NCI-H1436 (cell line): ENCODE data around the gene TTC39A.
"Not testable (repeated sequence)": the region's sequence is repeated elsewhere in the genome, so short reads cannot be mapped to it uniquely, and the experiment has no call there.

Source experiments
- DNase-seq: peaks from one replicate; lab custom pipeline; 2025; lab: John Stamatoyannopoulos, UW

Gene TTC39A

DNA sequence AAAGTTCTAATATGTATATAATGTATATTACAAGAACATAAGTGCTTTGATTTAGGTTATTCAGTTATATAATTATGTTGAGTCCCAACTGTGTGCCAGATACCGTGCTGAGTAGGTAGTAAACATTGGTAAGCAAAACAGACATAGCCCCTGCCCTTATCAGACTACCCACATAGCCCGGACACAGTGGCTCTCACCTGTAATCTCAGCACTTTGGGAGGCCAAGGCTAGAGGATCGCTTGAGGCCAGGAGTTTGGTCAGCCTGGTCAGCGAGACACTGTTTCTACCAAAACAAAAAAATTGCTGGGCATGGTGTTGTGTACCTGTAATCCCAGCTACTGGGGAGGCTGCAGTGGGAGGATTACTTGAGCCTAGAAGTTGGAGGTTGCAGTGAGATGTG, 63.6 kb downstream of the TTC39A start:
- DNase-seq: no peak

DNA sequence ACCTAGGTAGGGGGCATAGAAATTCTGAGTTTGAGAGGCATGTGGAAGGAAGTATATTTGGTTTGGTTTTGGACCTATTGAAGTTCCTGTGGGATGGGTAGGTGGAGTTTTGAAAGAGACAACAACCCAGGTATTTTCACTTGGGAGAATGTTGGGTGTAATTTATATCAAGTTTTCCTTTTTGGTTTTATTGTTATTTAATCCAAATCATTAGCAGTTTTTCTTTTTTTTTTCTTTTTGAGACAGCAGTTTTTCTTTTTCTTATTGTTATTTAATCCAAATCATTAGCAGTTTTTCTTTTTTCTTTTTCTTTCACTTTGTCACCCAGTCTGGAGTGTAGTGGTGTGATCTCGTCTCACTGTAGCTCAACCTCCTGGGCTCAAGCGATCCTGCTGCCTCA, 64.2 kb downstream of the TTC39A start:
- no peak for DNase-seq

DNA sequence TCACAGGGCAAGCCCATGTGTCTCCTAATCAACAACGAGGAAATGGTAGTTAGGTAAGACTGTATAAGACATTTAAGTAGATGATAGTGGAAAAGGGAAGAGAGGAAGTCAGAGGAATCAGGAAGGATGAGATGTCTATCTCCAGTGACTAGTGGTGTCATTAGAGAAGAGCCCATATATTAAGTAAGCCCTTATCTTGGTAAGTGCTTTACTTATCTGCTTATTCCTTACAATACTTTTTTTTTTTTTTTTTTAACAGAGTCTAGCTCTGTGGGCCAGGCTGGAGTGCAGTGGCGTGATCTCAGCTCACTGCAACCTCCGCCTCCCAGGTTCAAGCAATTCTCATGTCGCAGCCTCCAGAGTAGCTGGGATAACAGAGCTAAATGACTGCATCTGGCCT, 64.7 kb downstream of the TTC39A start:
- no peak for DNase-seq

DNA sequence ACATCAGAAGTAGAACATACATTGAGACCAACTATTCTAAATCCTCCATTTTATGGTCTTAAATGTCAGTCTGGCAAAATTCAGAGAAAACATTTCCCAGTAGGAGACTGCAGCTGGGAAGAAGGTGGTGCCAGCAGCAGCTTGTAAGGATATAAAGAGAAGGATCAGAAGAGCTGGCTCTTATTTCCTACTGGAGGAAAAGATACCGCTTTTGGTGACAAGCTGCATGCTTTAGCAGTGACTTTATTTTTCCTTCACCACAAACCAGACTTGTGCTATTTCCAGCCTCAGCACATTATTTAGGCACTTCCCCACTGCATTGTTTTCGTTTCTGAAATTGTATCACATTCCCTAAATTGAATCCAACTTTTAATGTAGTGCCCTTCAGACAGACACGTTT, 65.9 kb downstream of the TTC39A start:
- DNase-seq: no peak

DNA sequence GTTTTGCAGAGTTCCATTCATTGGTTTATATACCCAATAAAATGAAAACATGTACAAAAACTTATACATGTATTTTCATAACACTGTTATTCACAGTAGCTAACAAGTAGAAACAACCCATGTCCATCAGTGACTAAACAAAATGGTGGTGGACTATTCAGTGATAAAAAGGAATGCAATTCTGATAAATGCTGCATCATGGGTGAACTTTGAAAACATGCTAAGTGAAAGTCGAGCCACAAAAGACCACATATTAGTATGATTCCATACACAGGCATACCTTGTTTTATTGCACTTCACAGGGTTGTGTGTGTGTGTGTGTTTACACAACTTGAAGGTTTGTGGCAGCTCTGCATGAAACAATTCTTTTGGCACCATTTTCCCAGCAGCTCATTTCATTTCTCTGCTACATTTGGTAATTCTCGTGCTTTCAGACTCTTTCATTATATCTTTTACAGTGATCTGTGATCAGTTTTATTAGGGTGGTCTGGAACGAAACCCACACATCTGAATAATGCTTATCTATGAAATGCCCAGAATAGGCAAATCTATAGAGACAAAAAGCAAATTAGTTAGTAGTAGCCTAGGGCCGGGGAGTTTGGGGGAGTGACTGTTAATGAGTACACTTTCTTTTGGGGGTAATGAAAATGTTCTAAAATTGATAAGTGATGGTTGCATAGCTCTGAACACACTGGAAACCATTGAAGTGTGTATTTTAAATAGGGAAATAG, 67.0 kb downstream of the TTC39A start:
- DNase-seq: no peak

DNA sequence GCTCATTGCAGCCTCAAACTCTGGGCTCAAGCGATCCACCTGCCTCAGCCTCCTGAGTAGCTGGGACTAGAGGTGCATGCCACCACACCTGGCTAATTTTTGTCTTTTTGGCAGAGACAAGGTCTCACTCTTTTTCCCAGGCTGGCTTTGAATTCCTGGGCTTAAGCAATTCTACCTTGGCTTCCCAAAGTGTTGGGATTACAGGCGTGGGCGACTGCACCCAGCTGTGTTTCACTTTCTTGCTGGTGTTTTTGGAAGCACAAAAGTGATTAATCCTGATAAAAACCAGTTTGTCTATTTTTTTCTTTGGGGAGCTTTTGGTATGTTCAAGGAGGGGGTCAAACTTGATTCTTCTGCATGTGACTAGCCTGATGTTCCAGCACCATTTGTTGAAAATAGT, 75.0 kb downstream of the TTC39A start:
- no peak for DNase-seq

DNA sequence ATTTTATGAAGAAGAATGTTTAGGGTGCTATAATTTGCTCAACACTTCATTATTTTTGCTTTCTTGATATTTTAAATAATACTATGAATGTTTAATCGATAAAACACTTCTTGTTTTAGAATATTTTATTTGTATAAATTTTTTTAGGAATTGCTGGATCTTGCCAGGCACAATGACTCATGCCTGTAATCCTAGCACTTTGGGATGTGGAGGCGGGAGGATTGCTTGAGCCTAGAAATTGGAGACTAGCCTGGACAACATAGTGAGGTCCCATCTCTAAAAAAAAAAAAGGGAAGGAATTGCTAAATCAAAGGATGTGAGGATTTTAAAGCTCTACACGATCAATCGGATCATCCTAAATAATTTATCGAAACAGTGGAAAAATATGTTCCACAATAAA, 76.7 kb downstream of the TTC39A start:
- no peak for DNase-seq

DNA sequence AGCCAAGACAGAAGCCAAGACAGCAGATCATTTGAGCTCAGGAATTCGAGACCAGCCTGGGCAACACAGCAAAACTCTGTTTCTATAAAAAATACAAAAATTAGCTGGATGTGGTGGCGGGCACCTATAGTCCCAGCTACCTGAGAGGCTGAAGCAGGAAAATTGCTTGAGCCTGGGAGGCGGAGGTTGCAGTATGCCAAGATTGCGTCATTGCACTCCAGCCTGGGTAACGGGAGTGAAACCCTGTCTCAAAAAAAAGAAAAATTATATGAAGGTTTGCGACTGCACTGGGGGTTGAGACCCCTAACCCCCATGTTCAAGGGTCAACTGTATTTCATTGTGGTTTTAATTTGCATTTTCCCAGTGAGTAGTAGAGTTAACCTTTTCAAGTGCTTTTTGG, 78.0 kb downstream of the TTC39A start:
- no peak for DNase-seq

DNA sequence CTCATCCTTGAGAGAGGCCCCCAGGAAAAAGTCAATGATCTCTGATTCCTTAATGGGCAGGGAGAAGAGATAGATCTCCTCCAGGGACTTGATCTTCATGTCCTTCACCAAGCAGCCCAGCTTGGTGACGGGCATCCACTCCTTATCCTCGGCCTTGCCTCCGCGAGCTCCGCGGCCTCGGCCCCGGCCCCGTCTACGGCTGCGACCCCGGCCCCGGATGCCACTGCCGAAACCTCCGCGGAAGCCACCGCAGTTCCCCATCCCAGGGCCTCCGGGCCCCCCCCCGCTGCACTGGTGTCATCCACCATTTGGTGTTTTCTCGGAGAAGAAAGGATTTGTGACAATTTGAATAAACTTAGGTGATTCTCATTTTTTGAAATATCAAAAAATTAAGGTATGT, 79.2 kb downstream of the TTC39A start:
- DNase-seq: not testable (repeated sequence)

DNA sequence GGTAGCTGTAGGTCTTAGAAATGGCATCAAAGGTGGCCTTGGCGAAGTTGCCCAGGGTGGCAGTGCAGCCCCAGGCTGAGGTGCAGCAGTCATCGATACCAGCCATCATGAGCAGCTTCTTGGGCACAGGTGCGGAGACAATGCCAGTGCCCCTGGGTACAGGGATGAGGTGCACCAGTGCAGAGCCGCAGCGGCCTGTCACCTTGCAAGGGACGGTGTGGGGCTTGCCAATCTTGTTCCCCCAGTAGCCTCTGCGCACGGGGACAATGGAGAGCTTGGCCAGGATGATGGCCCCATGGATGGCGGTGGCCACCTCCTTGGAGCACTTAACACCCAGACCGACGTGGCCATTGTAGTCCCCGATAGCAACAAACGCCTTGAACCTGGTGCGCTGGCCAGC, 79.6 kb downstream of the TTC39A start:
- not testable (repeated sequence) for DNase-seq

DNA sequence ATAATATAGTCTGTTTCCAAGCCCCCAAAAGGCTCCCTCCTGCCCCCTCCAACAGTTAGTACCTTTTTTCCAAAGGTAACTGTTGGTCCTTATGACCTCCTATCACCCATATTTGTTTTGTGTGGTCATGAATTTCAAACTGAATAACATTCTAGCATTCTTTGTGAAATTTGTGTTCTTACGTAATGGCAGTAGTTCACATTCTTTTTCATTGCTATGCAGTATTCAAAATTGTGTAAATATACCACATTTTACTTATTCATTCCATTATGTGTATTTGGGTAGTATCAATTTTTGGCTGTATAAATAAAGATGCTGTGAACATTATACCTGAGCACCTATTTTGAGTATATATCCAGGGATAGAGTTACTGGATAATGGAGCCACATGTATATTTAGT, 80.9 kb downstream of the TTC39A start:
- DNase-seq: no peak

DNA sequence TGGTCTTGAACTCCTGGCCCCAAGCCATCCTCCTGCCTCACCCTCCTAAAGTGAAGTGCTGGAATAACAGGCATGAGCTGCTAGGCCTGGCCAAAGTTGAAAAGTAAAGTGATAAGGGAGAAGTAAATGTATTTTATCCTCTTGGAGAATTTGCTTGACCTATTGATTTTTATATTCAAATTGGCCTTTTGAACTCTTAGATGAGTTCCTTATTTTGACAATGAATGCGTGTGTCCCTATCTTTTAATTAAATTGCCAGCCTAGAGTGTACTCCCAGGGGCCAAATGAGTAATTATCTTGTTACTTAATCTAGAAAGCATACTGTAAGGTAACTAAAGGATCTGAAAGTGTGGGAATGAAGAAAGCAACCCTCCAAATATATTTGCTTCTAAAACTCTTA, 82.9 kb downstream of the TTC39A start:
- no peak for DNase-seq

DNA sequence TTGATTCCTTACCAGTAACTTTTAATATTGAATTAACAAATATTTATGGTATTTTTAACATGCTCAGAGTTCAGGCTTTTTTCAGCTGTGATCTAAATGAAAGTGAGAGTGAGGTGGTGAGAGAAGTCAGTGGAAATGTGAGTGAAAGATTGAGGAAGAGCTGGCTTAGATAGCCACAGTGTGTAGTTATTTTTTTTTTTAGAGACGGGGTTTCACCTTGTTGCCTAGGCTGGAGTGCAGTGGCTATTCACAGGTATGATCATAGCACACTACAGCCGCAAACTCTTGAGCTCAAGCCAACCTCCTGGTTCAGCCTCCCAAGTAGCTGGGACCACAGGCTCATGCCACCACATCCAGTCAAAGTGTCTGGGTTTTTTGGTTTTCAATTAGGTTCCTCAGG, 83.3 kb downstream of the TTC39A start:
- DNase-seq: no peak

DNA sequence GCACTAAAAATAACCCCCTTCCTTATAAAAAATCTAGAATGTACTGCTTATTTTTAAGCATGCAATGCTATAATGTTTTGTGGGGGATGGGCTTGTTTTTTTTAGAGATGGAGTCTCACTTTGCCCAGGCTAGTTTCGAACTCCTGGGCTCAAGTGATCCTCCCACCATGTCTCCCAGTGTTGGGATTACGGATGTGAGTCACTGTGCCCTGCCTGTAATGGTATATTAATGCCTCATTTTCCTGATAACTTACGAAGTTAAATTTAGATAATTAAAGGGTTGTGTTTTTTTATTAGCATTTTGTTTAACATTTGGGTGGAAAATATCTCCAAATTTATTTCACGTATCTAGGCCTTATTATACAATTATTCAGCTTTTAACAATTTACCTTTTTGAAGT, 87.8 kb downstream of the TTC39A start:
- DNase-seq: no peak

DNA sequence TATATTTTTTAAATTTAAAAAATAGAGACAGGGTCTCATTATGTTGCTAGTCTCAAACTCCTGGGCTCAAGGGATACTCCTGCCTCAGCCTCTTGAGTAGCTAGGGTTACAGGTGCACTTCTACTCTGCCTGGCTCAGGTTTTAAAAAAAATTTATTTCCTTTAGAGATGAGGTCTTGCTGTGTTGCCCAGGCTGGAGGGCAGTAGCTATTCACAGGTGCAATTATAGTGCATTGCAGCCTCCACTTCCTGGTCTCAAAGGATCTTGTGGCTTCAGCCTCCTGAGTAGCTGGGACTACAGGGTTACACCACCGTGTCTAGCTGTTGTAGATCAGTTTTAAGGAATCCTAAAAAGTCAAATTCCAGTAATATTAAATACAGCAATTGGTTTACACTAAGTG, 89.2 kb downstream of the TTC39A start:
- no peak for DNase-seq

DNA sequence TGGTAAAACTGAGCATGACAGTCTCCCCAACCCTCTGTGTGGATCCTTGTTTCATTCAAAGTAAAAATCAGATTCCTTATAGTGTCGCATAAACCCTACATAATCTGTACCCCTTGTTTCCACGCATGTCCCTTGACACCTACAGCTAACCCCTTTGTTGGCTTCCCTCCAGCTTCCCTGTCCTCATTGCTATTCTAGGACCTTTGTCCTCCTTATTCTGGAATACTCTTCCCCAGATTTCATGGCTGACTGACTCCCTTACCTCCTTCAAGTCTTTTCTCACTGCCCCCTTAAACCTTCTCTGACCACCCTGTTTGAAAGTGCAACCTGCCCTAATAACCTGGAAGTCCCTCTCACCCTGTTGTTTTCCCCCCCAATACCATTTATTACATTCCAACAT, 90.3 kb downstream of the TTC39A start:
- no peak for DNase-seq

DNA sequence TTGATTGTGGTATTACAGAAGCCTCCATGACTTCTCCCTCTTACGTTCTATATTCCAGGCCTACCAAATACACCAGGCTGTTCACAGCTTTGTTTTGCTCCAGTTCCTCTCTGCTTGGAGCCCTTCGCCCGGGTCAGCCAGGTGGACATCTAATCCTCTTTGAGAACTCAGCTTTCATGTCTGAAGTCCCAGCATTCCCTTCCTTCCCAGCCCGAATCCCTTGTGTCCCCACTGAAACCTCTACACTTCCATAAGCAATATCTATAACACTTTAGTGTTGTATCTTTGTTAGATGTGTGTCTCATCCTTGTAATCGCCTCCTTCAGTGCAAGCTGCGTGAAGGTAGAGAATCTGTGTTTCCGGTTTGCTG, 92.3 kb downstream of the TTC39A start:
- no peak for DNase-seq

DNA sequence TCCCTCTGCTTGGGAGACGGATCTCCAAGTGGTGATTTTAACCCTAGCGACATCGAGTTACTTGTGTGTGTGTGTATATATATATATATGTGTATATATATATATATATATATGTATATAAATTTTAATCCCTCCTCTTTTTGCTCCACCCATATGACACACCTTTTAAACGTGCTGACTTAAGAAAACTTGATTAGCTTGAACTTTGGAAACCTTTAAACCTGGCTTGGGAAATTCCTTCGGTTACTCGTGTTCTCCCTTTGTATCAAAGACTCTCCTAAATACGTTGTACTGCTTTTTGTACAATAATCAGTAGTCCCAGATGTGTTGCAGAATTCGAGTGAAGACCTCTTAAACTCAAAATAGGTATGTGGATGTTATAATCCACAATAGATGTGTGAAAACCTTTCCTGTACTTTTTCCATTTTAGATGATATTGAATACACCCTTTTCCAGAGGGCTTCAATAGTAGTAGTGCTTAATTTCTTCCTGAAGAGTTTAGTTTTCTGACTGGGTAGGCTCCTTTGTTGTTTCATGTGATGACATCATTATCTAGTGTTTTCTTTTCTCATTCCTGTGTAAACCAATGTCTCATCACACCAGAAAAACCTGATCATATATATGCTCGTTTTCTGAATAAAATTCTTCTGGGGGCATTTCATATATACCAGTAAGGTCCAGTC, 92.9 kb downstream of the TTC39A start:
- no peak for DNase-seq
